D341Med (cell line): Measurements from ENCODE around the gene CDH13.

Source experiments
- DNase-seq: peaks from one replicate; pipeline ENCODE4 v3.0.0; 2012; ENCODE audit warnings: low spot score

CDH13 gene

GRCh38 chr16:82699260-82699659, 72.5 kb downstream of the CDH13 start:
- no peak for DNase-seq

GRCh38 chr16:82699711-82700495, 73.1 kb downstream of the CDH13 start:
- no peak for DNase-seq

- no peak for DNase-seq
Observed at GRCh38 chr16:82700541-82701235, 73.9 kb downstream of the CDH13 start.

- DNase-seq = no peak
Observed at GRCh38 chr16:82701442-82701955, 74.7 kb downstream of the CDH13 start.

- DNase-seq = no peak
Observed at GRCh38 chr16:82703161-82703560, 76.4 kb downstream of the CDH13 start.

- DNase-seq = no peak
Observed at GRCh38 chr16:82703871-82704768, 77.4 kb downstream of the CDH13 start.

- DNase-seq = no peak
Observed at GRCh38 chr16:82709987-82710386, 83.2 kb downstream of the CDH13 start.

GRCh38 chr16:82713778-82714177, 87.0 kb downstream of the CDH13 start:
- DNase-seq = no peak

- no peak for DNase-seq
Observed at GRCh38 chr16:82715160-82715559, 88.4 kb downstream of the CDH13 start.

- no peak for DNase-seq
Observed at GRCh38 chr16:82715833-82716232, 89.1 kb downstream of the CDH13 start.

GRCh38 chr16:82716361-82716855, 89.6 kb downstream of the CDH13 start:
- no peak for DNase-seq

GRCh38 chr16:82720414-82720813, 93.6 kb downstream of the CDH13 start:
- DNase-seq = no peak

- DNase-seq = no peak
Observed at GRCh38 chr16:82726306-82726705, 99.5 kb downstream of the CDH13 start.

GRCh38 chr16:82728901-82729300, 102.1 kb downstream of the CDH13 start:
- DNase-seq = no peak

- no peak for DNase-seq
Observed at GRCh38 chr16:82730901-82731300, 104.1 kb downstream of the CDH13 start.

- DNase-seq = no peak
Observed at GRCh38 chr16:82732461-82732860, 105.7 kb downstream of the CDH13 start.

- no peak for DNase-seq
Observed at GRCh38 chr16:82735186-82735585, 108.4 kb downstream of the CDH13 start.

- DNase-seq = no peak
Observed at GRCh38 chr16:82735673-82736091, 108.9 kb downstream of the CDH13 start.

- DNase-seq = no peak
Observed at GRCh38 chr16:82736224-82736623, 109.5 kb downstream of the CDH13 start.

- DNase-seq = no peak
Observed at GRCh38 chr16:82738699-82739098, 111.9 kb downstream of the CDH13 start.

- no peak for DNase-seq
Observed at GRCh38 chr16:82741073-82741615, 114.4 kb downstream of the CDH13 start.

- DNase-seq = no peak
Observed at GRCh38 chr16:82744958-82745357, 118.2 kb downstream of the CDH13 start.
